Camera-type eye (tissue), 1 donor: ENCODE results near the gene FBLN5. TPM values are rescaled to one million over a fixed set of nuclear protein-coding genes. Genes with fewer than 3 reads are reported as not detected.

Experiments used
- total RNA-seq: library from RNA; depleted of rRNA; stranded (reverse); fragments of >200 nt; gene quantifications from one replicate; pipeline ENCODE4 v1.2.3, GENCODE V29; 2014

FBLN5 gene
- 69.1 TPM for total RNA-seq

GRCh38 chr14:91947475-91948184 is at the start of gene FBLN5:
FBLN5 (minus strand) TSS chr14:91947694; CDS start chr14:91947229, 465 bp downstream.

GRCh38 chr14:91867316-91867988 is 80.0 kb downstream of the FBLN5 start, which contains the start of gene TC2N:
TC2N (minus strand) TSS chr14:91867536; CDS start chr14:91813769, 53,767 bp downstream.

Other genes starting within 250 kb of the FBLN5 start
- 0.55 TPM for gene CATSPERB, start 215.6 kb downstream of the FBLN5 start, total RNA-seq
- gene TC2N, start 80.2 kb downstream of the FBLN5 start, total RNA-seq: 12.0 TPM
- 64.0 TPM for gene TRIP11, start 92.4 kb upstream of the FBLN5 start, total RNA-seq
- 92.9 TPM for gene ATXN3, start 158.9 kb upstream of the FBLN5 start, total RNA-seq
- gene NDUFB1, start 174.0 kb upstream of the FBLN5 start, total RNA-seq: 128 TPM
- 40.8 TPM for gene CPSF2, start 174.3 kb upstream of the FBLN5 start, total RNA-seq